HEK293 (cell line): ENCODE results near the gene TTBK1.

Experiments used
- BCL11A ChIP-seq: fragments of 450-650 bp; formaldehyde crosslinking; IDR thresholded peaks from 2 replicates; pipeline ENCODE4 v1.5.1; 2016; ENCODE audit warnings: low read depth, missing biosample characterization, missing genetic modification characterization
- MZF1 ChIP-seq: fragments of 450-650 bp; formaldehyde crosslinking; IDR thresholded peaks from 2 replicates; pipeline ENCODE4 v1.5.1; 2017; ENCODE audit warnings: missing biosample characterization, missing genetic modification characterization, borderline replicate concordance
- ZBTB17 ChIP-seq: fragments of 450-650 bp; formaldehyde crosslinking; IDR thresholded peaks from 2 replicates; pipeline ENCODE4 v1.5.1; 2016; ENCODE audit warnings: missing biosample characterization, missing genetic modification characterization
- ZNF146 ChIP-seq: fragments of 450-650 bp; formaldehyde crosslinking; IDR thresholded peaks from 2 replicates; pipeline ENCODE4 v1.5.1; 2016; ENCODE audit warnings: missing biosample characterization, missing genetic modification characterization
- ZNF292 ChIP-seq: fragments of 450-650 bp; formaldehyde crosslinking; IDR thresholded peaks from 2 replicates; pipeline ENCODE4 v1.5.1; 2016; ENCODE audit warnings: low read depth, missing biosample characterization, missing genetic modification characterization, borderline replicate concordance
- ZNF416 ChIP-seq: fragments of 450-650 bp; formaldehyde crosslinking; IDR thresholded peaks from 2 replicates; pipeline ENCODE4 v1.5.1; 2016; ENCODE audit warnings: missing biosample characterization, missing genetic modification characterization
- TF ChIP-seq, protein P1 (sequence below): fragments of 450-650 bp; formaldehyde crosslinking; IDR thresholded peaks from 2 replicates; pipeline ENCODE4 v1.5.1; 2017; ENCODE audit warnings: missing biosample characterization, missing genetic modification characterization
- TF ChIP-seq, protein P2 (sequence below): fragments of 450-650 bp; formaldehyde crosslinking; IDR thresholded peaks from 2 replicates; pipeline ENCODE4 v1.5.1; 2016; ENCODE audit warnings: missing biosample characterization, missing genetic modification characterization

DNA sequence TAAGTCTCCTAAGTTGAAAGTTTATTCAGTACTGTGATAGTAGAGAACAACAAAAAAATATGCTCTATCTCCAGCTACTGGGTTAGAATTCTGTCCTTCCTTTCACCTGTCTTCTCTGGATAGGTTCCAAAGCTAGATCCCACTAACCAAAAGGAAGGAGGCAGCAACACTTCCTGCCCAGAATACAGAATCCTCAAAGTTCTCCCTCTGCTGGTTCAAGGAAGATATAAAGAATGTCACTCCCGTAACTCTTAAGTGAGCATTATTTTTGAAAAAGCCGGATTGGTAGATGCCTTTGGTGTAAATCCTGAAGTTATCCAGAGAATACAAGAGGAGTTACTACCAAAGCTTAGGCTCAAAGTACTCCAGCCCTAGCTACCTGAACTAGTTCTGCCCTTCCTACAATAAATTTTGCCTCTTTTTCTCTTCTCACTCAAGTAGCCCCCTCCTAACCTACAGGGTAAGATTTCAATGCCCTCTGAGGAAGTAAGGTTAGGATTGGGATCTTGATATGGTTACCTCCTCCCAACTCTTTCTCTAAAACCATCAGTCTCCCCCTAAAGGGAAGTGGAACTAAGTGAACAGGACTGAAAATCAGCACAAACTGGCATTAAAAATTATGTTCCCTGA lies 91.3 kb downstream of the TTBK1 start:
- TF ChIP-seq, protein P1, sequence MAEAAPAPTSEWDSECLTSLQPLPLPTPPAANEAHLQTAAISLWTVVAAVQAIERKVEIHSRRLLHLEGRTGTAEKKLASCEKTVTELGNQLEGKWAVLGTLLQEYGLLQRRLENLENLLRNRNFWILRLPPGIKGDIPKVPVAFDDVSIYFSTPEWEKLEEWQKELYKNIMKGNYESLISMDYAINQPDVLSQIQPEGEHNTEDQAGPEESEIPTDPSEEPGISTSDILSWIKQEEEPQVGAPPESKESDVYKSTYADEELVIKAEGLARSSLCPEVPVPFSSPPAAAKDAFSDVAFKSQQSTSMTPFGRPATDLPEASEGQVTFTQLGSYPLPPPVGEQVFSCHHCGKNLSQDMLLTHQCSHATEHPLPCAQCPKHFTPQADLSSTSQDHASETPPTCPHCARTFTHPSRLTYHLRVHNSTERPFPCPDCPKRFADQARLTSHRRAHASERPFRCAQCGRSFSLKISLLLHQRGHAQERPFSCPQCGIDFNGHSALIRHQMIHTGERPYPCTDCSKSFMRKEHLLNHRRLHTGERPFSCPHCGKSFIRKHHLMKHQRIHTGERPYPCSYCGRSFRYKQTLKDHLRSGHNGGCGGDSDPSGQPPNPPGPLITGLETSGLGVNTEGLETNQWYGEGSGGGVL = no peak
- TF ChIP-seq ZNF292 (tag by site-specific recombination) (no peak), BCL11A (tag by site-specific recombination) (no peak), ZNF416 (tag by site-specific recombination) (no peak), ZNF146 (no peak), ZBTB17 (tag by site-specific recombination) (no peak), MZF1 (tag by site-specific recombination) (no peak)
- TF ChIP-seq, protein P2, sequence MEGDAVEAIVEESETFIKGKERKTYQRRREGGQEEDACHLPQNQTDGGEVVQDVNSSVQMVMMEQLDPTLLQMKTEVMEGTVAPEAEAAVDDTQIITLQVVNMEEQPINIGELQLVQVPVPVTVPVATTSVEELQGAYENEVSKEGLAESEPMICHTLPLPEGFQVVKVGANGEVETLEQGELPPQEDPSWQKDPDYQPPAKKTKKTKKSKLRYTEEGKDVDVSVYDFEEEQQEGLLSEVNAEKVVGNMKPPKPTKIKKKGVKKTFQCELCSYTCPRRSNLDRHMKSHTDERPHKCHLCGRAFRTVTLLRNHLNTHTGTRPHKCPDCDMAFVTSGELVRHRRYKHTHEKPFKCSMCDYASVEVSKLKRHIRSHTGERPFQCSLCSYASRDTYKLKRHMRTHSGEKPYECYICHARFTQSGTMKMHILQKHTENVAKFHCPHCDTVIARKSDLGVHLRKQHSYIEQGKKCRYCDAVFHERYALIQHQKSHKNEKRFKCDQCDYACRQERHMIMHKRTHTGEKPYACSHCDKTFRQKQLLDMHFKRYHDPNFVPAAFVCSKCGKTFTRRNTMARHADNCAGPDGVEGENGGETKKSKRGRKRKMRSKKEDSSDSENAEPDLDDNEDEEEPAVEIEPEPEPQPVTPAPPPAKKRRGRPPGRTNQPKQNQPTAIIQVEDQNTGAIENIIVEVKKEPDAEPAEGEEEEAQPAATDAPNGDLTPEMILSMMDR (tag by site-specific recombination) = peak; percentile 39; the same call in 1 of the 2 replicates
